ENCODE data around the gene LDLRAD1. TPM values are rescaled to one million over a fixed set of nuclear protein-coding genes. Genes with fewer than 3 reads are reported as not detected.

Gene LDLRAD1
- polyA plus RNA-seq (not detected in 3 replicates), polyA minus RNA-seq (not detected in 3 replicates)
- not detected for polyA plus RNA-seq (2011; ENCODE audit: low read depth)
- polyA plus RNA-seq (2011; cell fraction: cytosol; rRNA removed), result not detected in 2 replicates
- polyA plus RNA-seq (2011; cell fraction: nucleus; rRNA removed), result not detected in 2 replicates
- polyA plus RNA-seq (2012; ENCODE audit: low replicate concordance), result not detected in 2 replicates
- not detected for polyA minus RNA-seq (2011; cell fraction: cytosol; rRNA and poly(A)+ RNA removed)
- not detected in 2 replicates for polyA minus RNA-seq (2011; cell fraction: nucleus; rRNA and poly(A)+ RNA removed)

GRCh38 chr1:54017979-54018378 is at the start of gene LDLRAD1:
LDLRAD1 (minus strand) TSS chr1:54018186; CDS start chr1:54018112, 74 bp downstream.
- Histone ChIP-seq H3K27me3 (ENCODE audit: control insufficient read depth, extremely low read depth, insufficient read depth, low read length) (peaks cover 6% of the 10 kb centered on the region), H3K9me1 (ENCODE audit: control insufficient read depth, extremely low read depth, insufficient read depth, low read length) (no peaks in the 10 kb centered on the region), H4K20me1 (ENCODE audit: control insufficient read depth, extremely low read depth, insufficient read depth, low read length) (no peaks in the 10 kb centered on the region), H3K4me3 (ENCODE audit: control insufficient read depth in 2 of 3, extremely low read depth in 1 of 3, insufficient read depth in 2 of 3, low read depth in 1 of 3, low read length in 3 of 3) (no peak within 1 kb of the TSS), H3K9me3 (ENCODE audit: control insufficient read depth, low read depth, low read length) (no peaks in the 10 kb centered on the region), H3K4me1 (ENCODE audit: control insufficient read depth, extremely low read depth, insufficient read depth, low read length) (peaks cover 12% of the 10 kb centered on the region), H3K4me2 (ENCODE audit: control insufficient read depth, extremely low read depth, insufficient read depth, low read depth, low read length) (no peak within 1 kb of the TSS), H3K27ac (ENCODE audit: control insufficient read depth, insufficient read depth, low read length) (no peak within 1 kb of the TSS), H3K79me2 (ENCODE audit: control insufficient read depth, insufficient read depth, low read length) (no peaks in the 10 kb centered on the region), H3K36me3 (ENCODE audit: control insufficient read depth in 2 of 2, extremely low read depth in 1 of 2, insufficient read depth in 2 of 2, low read length in 2 of 2) (no peaks in the 10 kb centered on the region), H2AFZ (ENCODE audit: control insufficient read depth, low read length) (no peak within 1 kb of the TSS), H3K9ac (ENCODE audit: control insufficient read depth, extremely low read depth, insufficient read depth, low read length) (no peak within 1 kb of the TSS)
- FAIRE-seq (no peak), DNase-seq (ENCODE audit: low read depth, low spot score) (no peak)
- no peak for TF ChIP-seq EZH2 (IDR thresholded peaks at IDR 0.05; ENCODE audit: low read length)
- dilution Hi-C loops (cut with MboI; ENCODE audit: extremely low pct_ligation_motif_present, low sequenced_read_pairs), result no loop called here

GRCh38 chr1:54064299-54064698 is 46.3 kb upstream of the LDLRAD1 start:
- dilution Hi-C loops (cut with MboI; ENCODE audit: extremely low pct_ligation_motif_present, low sequenced_read_pairs), result no loop called here

More at GRCh38 chr1:54064299-54064698, 46.3 kb upstream of the LDLRAD1 start:
- H3K9me3 ChIP-seq (ENCODE audit: control insufficient read depth, low read depth, low read length), result no peaks in the 10 kb centered on the region
- H4K20me1 ChIP-seq (ENCODE audit: control insufficient read depth, extremely low read depth, insufficient read depth, low read length), result no peaks in the 10 kb centered on the region
- H3K4me3 ChIP-seq (ENCODE audit: control insufficient read depth in 2 of 3, extremely low read depth in 1 of 3, insufficient read depth in 2 of 3, low read depth in 1 of 3, low read length in 3 of 3), result no peak overlapping the region
- no peak for DNase-seq (ENCODE audit: low read depth, low spot score)
- H3K9me1 ChIP-seq (ENCODE audit: control insufficient read depth, extremely low read depth, insufficient read depth, low read length), result no peaks in the 10 kb centered on the region
- no peak overlapping the region for H3K27ac ChIP-seq (ENCODE audit: control insufficient read depth, insufficient read depth, low read length)
- no peak overlapping the region for H3K9ac ChIP-seq (ENCODE audit: control insufficient read depth, extremely low read depth, insufficient read depth, low read length)
- no peaks in the 10 kb centered on the region for H3K36me3 ChIP-seq (ENCODE audit: control insufficient read depth in 2 of 2, extremely low read depth in 1 of 2, insufficient read depth in 2 of 2, low read length in 2 of 2)
- no peak overlapping the region for H2AFZ ChIP-seq (ENCODE audit: control insufficient read depth, low read length)
- H3K79me2 ChIP-seq (ENCODE audit: control insufficient read depth, insufficient read depth, low read length), result no peaks in the 10 kb centered on the region
- H3K27me3 ChIP-seq (ENCODE audit: control insufficient read depth, extremely low read depth, insufficient read depth, low read length), result no peaks in the 10 kb centered on the region
- FAIRE-seq, result no peak
- TF ChIP-seq CTCF (optimal IDR thresholded peaks at IDR 0.05 in 1 of 3, IDR thresholded peaks at IDR 0.05 in 1 of 3, conservative IDR thresholded peaks at IDR 0.05 in 1 of 3; ENCODE audit: extremely low read depth in 1 of 3, insufficient read depth in 2 of 3, low read length in 3 of 3) (no peak), EZH2 (IDR thresholded peaks at IDR 0.05; ENCODE audit: low read length) (no peak)
- H3K4me2 ChIP-seq (ENCODE audit: control insufficient read depth, extremely low read depth, insufficient read depth, low read depth, low read length), result no peak overlapping the region
- H3K4me1 ChIP-seq (ENCODE audit: control insufficient read depth, extremely low read depth, insufficient read depth, low read length), result no peaks in the 10 kb centered on the region

Measured in keratinocyte (primary cell).